SK-N-MC (cell line): ENCODE measurements around the gene ARL3.

Source experiments
- EZH2 ChIP-seq: fragments of 200-600 bp; sonication (generic); IDR thresholded peaks from one replicate; pipeline ENCODE4 v1.6.1; 2017; ENCODE audit warnings: antibody characterized with exemption
- FOXP2 ChIP-seq: optimal IDR thresholded peaks from 2 replicates; pipeline ENCODE3; 2011; ENCODE audit warnings: mild to moderate bottlenecking, moderate library complexity; ENCODE audit not compliant: insufficient read depth; ENCODE audit errors: extremely low read length, control extremely low read depth
- POLR2AphosphoS5 ChIP-seq: IDR thresholded peaks from 2 replicates; pipeline ENCODE4 v1.6.1; 2012; ENCODE audit warnings: mild to moderate bottlenecking, low read depth, low read length, borderline replicate concordance

DNA sequence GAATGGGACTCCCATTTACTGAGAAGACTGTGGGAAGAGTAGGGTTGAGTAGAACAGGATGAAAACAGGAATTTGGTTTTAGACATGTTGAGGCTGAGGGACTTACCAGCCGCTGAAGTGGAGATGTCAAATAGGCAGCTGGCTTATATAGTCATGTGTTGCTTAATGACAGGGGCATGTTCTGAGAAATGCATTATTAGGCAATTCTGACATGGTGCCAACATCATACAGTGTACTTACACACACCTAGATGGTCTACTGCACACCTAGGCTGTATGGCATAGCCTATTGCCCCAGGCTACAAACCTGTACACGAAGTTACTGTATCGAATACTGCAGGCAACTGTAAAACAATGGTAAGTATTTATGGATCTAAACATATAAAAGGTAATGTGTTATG, 17.5 kb downstream of the ARL3 start:
- TF ChIP-seq POLR2AphosphoS5 (no peak), EZH2 (no peak), FOXP2 (no peak)
